H1 (cell line): ENCODE measurements around the gene ALOX12. TPM values are rescaled to one million over a fixed set of nuclear protein-coding genes. Genes with fewer than 3 reads are reported as not detected.

Source experiments
- BCL11A ChIP-seq, 2 experiments: IDR thresholded peaks; one replicate each; pipeline ENCODE4 v1.6.1; 2011; ENCODE audit warnings: low read depth in 2 of 2, low read length in 2 of 2, mild to moderate bottlenecking in 2 of 2
- CBX5 ChIP-seq: fragments of 300-800, 300-1000 bp; sonication (generic); IDR thresholded peaks from 2 replicates; pipeline ENCODE4 v1.7.1; 2016; ENCODE audit warnings: antibody characterized with exemption, low read length, low read depth
- CBX8 ChIP-seq: fragments of 300-800, 300-1000 bp; sonication (generic); IDR thresholded peaks from 2 replicates; pipeline ENCODE4 v1.7.1; 2016; ENCODE audit warnings: low read depth, low read length, borderline replicate concordance
- CEBPB ChIP-seq: IDR thresholded peaks from 2 replicates; pipeline ENCODE4 v1.6.1; 2012; ENCODE audit warnings: low read depth, low read length
- CHD1 ChIP-seq: IDR thresholded peaks from 2 replicates; pipeline ENCODE4 v1.6.1; 2012; ENCODE audit warnings: low read depth, low read length, improper control_type of control experiment
- CTBP2 ChIP-seq: IDR thresholded peaks from 2 replicates; pipeline ENCODE4 v1.7.0; 2011; ENCODE audit warnings: borderline replicate concordance, mild to moderate bottlenecking, moderate library complexity, mixed read lengths, low read length; ENCODE audit not compliant: insufficient read depth, insufficient read length
- E2F6 ChIP-seq: IDR thresholded peaks from 2 replicates; pipeline ENCODE4 v1.6.1; 2012; ENCODE audit warnings: inconsistent platforms
- EZH2 ChIP-seq: fragments of 200-600 bp; sonication (generic); IDR thresholded peaks from 2 replicates; pipeline ENCODE4 v1.7.1; 2012; ENCODE audit warnings: low read depth, mild to moderate bottlenecking, moderate library complexity, low read length, inconsistent platforms; ENCODE audit not compliant: severe bottlenecking
- GTF2F1 ChIP-seq: IDR thresholded peaks from 2 replicates; pipeline ENCODE4 v1.6.1; 2012; ENCODE audit warnings: low read depth, low read length, improper control_type of control experiment, borderline replicate concordance
- KDM1A ChIP-seq: fragments of 200-600, 300-600 bp; sonication (generic); IDR thresholded peaks from 2 replicates; pipeline ENCODE4 v1.7.1; 2016; ENCODE audit warnings: mild to moderate bottlenecking, low read length, borderline replicate concordance
- NRF1 ChIP-seq: IDR thresholded peaks from 2 replicates; pipeline ENCODE4 v1.6.1; 2011; ENCODE audit warnings: mild to moderate bottlenecking, low read depth, low read length, improper control_type of control experiment
- POU5F1 ChIP-seq: IDR thresholded peaks from 2 replicates; pipeline ENCODE4 v1.6.1; 2011; ENCODE audit warnings: low read depth, mild to moderate bottlenecking, low read length, moderate library complexity
- RFX5 ChIP-seq: IDR thresholded peaks from 2 replicates; pipeline ENCODE4 v1.6.1; 2011; ENCODE audit warnings: low read depth, low read length, improper control_type of control experiment, borderline replicate concordance
- SIN3A ChIP-seq, 2 experiments: IDR thresholded peaks in 1 of 2; conservative IDR thresholded peaks in 1 of 2; 2 replicates each; pipeline ENCODE4 v1.6.1; 2011 to 2012; ENCODE audit warnings: low read length in 2 of 2, improper control_type of control experiment in 1 of 2, low read depth in 1 of 2, mild to moderate bottlenecking in 1 of 2
- SP2 ChIP-seq: IDR thresholded peaks from 2 replicates; pipeline ENCODE4 v1.6.1; 2012; ENCODE audit warnings: mild to moderate bottlenecking, low read length, inconsistent platforms
- SP4 ChIP-seq: IDR thresholded peaks from 2 replicates; pipeline ENCODE4 v1.6.1; 2012; ENCODE audit warnings: low read length, inconsistent platforms
- SRF ChIP-seq: IDR thresholded peaks from 2 replicates; pipeline ENCODE4 v1.6.1; 2011; ENCODE audit warnings: mild to moderate bottlenecking, low read depth, low read length, moderate library complexity
- SUZ12 ChIP-seq: fragments of 200-600 bp; sonication (generic); IDR thresholded peaks from 2 replicates; pipeline ENCODE4 v1.6.1; 2012; ENCODE audit warnings: mild to moderate bottlenecking, inconsistent platforms, low read length, moderate library complexity, mixed read lengths
- TAF7 ChIP-seq: optimal IDR thresholded peaks from 2 replicates; pipeline ENCODE3; 2011; ENCODE audit warnings: low read depth, mild to moderate bottlenecking, inconsistent platforms, low read length, moderate library complexity, borderline replicate concordance
- TCF12 ChIP-seq: IDR thresholded peaks from 2 replicates; pipeline ENCODE4 v1.6.1; 2011; ENCODE audit warnings: low read depth, mild to moderate bottlenecking, low read length
- USF2 ChIP-seq: IDR thresholded peaks from 2 replicates; pipeline ENCODE4 v1.6.1; 2011; ENCODE audit warnings: low read length, improper control_type of control experiment
- ZNF274 ChIP-seq: IDR thresholded peaks from 2 replicates; pipeline ENCODE4 v1.7.0; 2012; ENCODE audit warnings: low read length, borderline replicate concordance; ENCODE audit errors: extremely low read depth
- polyA plus RNA-seq, 7 experiments: library from polyadenylated mRNA; depleted of rRNA in 3 of 7; stranded (reverse) in 5 of 7; unstranded in 2 of 7; fragments of >200 nt in 5 of 7; fragments of 200-250 nt in 2 of 7; gene quantifications; 1 replicate in 5 of 7; 2 replicates in 1 of 7; 4 replicates in 1 of 7; pipeline versions ENCODE4 v1.2.1 to v1.2.3, GENCODE V29; 2011 to 2013; ENCODE audit warnings: missing spikeins in 2 of 7, mixed read lengths in 2 of 7
- total RNA-seq: library from RNA; stranded (reverse); fragmentation: NEBNext Ultra II Directional; extraction: Animal tissue kit (Norgen Biotek cat#: 25700); gene quantifications from 2 replicates; pipeline ENCODE4 v1.2.1, GENCODE V29; 2021

The ALOX12 gene
- total and polyA plus RNA-seq, 2 of the 8 experiments (the other 6 are each of a cell fraction or from before 2014, with no cell fraction given), result 1.4 to 2.0 TPM

- TF ChIP-seq SP2 (no peak), SIN3A (conservative IDR thresholded peaks at IDR 0.05 in 1 of 2, IDR thresholded peaks at IDR 0.05 in 1 of 2; ENCODE audit: low read depth in 1 of 2, low read length in 2 of 2) (0 out of 4 replicates have a peak, but pooled peaks of 1 of the 2 experiments have one; percentile 24), NRF1 (peak; percentile 76), E2F6 (peak; percentile 59), USF2 (peak; percentile 97), CTBP2 (peak; percentile 27), SUZ12 (no peak), CHD1 (no peak), POU5F1 (no peak), SP4 (peak; percentile 68; the same call in 1 of the 2 replicates), GTF2F1 (no peak), TAF7 (peak; percentile 36), RFX5 (no peak), BCL11A (IDR thresholded peaks at IDR 0.05; ENCODE audit: low read depth in 2 of 2, low read length in 2 of 2) (no peak), CBX8 (no peak), ZNF274 (no peak), CBX5 (no peak), CEBPB (no peak), SRF (no peak), EZH2 (no peak), TCF12 (no peak), KDM1A (no peak)
Measured at GRCh38 chr17:7035591-7036368, 39.9 kb downstream of the ALOX12 start, which contains the start of gene SLC16A13 (continued).
